GM18867 (cell line): ENCODE measurements around the gene UMODL1.
A peak's percentile ranks its signal among the peaks of the same experiment; 100 is the strongest.
"Not testable (repeated sequence)": the region's sequence is repeated elsewhere in the genome, so short reads cannot be mapped to it uniquely, and the experiment has no call there.

Source experiments
- ATAC-seq: cut with Tn5 transposase; IDR thresholded peaks from one replicate; pipeline ENCODE4 v1.9.1; 2021; ENCODE audit warnings: mild to moderate bottlenecking, moderate library complexity; ENCODE audit not compliant: unreplicated experiment

Gene UMODL1

DNA sequence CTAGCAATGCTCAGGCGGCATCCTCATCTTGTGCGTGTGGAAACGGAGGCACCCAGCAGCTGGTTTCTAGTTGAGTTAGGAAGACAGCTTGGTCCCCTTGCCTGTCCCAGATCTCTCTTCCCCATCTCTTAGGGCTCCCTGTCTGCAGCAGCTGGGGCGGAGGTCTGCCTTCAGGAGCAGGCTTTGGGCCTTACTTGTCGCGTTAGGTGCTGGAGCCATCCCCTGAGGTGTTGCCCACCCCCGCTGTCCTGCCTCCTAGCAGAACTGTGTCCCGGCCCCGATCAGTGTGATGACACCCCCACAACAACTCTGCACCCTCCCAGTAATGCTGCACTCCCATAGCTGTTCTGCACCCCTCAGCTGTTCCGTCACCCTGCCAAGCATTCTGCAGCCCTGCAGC, 40.7 kb downstream of the UMODL1 start:
- no peak for ATAC-seq

DNA sequence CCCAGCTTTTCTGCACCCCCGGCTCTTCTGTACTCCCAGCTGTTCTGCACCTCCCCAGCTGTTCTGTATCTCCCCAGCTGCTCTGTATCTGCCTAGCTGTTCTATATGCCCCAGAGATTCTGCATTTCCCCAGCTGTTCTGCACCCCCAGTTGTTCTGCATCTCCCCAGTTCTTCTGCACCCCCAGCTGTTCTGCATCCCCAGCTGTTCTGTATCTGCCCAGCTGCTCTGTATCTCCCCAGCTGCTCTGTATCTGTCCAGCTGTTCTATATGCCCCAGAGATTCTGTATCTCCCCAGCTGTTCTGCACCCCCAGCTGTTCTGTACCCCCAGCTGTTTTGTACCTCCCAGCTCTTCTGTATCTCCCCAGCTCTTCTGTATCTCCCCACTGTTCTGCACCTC, 41.1 kb downstream of the UMODL1 start:
- ATAC-seq = no peak

DNA sequence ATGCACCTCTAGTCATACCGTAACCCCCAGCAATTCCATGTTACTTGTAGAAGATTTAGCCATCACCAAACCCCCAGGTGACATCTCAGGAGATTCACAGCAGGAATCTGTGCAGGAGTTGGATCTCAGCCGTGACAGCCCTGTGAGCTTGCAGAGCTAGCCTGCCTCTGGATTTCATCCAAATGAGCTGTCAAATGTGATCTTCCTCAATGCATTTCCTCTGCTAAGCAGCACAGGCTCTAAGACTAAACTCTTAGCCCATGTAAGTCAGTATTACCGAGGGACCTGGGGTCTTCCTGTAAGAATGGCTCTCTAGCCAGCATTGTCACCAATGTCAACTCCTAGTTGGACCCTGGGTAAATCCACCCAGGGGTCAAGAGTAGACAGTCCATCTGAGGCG, 41.7 kb downstream of the UMODL1 start:
- no peak for ATAC-seq

DNA sequence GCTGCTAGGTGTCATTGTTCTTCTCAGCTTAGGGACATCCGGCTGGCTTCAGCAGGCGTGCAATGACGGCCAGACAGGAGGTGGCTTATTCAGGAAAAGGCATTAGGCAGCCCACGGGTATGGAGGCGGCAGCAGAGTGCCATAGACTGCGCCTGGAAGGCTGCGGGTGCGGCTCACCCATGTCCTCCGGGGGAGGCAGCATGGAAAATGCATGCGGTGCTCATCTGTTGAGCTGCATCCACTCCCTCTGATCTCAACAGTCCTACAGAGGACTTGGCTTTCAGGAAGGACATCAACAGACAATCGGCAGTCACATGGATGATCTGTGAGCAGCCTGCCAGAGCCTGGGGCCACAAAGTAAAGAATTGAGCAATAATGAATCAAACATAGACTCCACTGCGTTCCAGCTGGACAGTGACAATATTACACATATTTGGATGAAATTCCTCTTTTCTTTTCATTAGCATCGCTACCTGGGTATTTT, 42.9 kb downstream of the UMODL1 start:
- no peak for ATAC-seq

DNA sequence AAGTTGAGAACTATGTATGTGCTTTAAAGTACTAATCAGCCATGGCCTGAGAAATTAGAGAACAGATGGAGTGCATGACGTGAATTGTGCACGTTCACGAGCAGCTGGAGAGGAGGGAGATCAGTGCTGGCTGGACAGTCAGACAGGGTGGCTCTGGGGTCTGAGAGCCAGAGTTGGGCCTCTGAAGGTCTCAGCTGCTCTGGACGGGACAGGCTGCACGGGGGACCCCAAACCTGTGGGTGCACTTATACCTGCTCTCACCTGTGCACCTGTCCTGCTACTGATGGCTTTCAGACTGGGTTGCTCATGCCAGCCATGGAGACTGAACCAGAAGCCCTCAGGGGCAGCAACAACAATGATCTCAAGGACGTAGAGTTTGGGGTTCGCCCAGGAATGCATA, 43.5 kb downstream of the UMODL1 start:
- no peak for ATAC-seq

DNA sequence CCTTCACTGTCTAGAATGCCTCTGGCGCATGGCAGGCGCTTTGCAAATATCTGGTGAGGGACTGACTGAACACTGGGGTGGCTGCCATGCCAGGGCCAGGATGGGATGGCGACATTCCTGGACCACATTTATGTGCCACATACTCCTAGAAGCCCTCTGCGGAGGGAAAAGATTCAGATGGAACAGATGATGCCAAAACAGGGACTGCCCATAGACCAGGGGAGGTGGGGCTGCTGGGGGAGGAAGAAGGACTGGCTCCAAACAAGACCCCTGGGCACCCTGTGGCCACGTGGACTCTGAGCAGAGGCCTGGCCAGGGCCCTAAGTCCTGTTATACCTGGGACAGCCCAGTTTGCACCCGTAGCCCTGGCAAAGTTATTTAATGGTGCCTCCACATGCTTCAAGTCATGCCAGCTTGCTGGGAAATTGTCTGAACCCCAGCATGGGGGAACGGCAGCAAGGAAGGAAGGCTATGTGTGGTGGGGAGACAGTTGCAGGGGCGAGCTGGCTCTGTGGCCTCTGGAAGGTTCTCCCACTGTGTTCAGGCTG, 44.1 kb downstream of the UMODL1 start:
- ATAC-seq = no peak

DNA sequence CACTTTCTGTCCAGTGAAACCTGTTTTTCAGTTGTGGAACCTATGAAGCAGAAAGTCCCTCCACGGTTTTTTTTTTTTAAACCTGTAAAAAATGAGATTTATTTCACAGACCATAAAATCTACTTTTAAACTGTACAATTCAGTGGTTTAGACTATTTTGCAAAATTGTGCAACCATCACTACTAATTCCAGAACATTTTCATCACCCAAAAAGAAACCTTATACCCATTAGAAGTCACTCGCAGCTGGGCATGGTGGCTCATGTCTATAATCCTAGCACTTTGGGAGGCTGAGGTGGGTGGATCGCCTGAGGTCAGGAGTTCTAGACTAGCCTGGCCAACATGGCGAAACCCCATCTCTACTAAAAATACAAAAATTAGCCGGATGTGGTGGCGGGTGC, 45.4 kb downstream of the UMODL1 start:
- ATAC-seq = not testable (repeated sequence)

DNA sequence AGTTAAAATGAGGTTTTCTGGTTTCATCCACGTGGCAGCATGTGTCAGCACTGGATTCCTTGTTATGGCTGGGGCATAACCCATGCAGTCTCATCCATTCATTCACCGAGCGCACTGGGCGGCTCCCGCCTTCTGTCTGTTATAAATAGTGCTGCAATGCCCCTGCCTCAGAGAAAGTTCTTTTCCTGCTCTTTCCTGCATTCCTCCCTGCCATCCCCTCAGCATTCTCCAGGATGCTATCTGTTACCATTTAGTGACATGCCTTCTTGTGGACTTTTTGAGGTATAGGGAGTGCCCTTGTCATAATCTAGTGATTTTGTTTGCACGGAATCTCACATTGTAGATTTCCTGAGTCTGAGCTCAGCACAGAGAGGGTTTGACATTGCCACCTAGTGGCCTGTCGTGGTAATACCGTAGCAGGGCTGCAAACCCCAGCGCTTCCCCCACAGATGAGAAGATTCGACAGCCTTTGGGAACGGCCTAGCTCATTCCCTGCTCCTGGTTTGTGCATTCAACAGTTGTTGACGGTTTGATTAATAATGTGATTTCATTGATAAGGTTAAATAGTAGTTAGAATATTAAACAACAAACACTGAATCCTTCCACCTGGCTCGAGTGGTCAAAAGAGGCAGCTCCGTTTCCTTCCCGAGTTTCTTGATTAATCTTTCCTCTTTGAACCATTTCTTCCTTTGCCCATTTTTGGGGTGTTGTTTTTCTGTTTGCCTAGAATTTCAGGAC, 46.3 kb downstream of the UMODL1 start:
- ATAC-seq = peak; percentile 39

DNA sequence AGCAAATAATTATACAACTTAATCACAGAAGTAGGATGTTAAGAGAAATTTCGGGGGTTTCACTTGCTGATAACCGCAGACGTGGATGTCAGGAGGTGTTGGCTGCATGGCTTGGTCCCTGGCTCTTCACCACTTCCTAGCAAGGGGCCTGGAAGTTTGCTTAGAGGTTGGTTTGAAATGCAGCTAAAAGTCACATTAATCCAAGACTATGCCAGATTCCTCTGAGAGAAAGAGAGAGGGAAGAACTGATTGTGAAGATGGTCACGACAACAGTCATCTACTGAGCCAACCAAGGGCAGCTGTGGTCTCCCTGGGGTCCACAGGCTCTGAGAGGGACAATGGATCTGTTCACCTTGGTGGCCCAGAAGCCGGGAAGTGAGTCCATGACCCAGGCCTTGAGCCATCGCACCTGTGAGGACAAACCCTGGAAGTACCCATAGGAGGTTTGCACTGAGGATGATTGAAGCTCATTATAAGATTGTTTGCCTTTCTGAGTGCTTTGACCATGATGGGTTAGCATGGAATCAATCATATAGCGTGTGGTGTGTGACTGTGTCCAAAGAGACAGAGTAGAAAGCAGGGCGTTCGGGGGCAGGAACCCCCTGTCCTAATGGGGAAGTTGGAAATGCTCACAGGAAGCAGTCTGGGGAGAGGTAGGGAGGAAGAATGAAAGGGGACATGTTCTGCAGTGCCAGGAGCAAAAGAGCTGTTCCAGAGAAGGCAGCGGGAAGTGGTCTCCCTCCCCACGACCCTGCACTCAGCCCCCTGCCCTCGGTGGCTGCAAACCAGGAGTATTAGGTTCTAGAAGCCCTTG, 47.1 kb downstream of the UMODL1 start:
- no peak for ATAC-seq

DNA sequence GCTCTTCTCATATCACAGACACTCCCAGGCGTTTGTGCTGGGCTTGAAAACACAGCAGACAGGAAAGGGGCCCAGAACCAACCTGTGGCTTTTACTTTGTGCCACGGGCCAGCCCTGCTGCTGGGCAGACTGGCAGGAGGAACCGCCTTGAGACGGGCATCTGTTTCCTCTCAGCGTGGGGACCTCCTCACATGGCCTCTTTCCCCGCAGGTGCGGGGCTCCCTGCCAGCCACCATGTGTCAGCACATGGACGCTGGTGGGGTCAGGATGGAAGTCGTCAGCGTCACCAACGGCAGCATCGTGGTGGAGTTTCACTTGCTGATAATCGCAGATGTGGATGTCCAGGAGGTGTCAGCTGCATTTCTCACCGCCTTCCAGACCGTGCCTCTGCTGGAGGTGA, 47.8 kb downstream of the UMODL1 start:
- no peak for ATAC-seq

DNA sequence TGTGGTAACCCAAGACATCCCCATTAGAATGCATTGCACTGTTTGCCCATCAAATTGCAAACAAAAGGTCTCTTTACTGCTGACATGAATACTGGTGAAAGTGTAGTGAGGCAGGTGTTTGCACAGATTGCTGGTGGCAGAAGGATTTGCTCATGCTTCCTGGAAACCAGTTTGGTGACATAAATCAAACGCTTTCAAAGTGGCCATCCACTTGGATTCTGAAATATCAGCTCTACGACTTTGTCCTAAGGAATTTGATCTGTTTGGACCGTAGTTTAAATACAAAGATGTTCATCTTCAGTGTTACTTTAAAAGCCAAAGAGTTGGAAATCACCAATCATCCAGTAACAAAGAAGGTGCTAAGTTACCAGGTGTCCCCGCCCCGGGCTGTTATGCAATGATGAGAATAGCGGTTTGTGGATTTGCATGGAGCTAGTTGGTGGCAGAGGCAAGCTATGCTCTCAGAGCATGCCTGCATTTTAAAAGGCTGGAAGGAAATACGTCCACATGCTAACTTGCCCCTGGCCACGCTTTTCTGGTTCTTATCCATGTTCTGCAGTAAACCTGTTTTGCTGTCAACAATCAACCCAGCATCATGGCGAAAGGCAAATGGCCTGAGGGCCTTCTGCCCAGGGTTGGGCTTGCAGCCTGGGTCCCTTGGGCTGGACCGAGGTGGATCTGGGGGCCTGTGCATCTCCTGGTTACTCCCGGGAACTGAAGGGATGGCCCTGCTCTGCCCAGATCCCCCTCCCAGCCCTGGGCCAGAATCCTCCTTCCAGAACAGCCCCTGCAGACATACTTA, 49.2 kb downstream of the UMODL1 start:
- ATAC-seq = no peak

DNA sequence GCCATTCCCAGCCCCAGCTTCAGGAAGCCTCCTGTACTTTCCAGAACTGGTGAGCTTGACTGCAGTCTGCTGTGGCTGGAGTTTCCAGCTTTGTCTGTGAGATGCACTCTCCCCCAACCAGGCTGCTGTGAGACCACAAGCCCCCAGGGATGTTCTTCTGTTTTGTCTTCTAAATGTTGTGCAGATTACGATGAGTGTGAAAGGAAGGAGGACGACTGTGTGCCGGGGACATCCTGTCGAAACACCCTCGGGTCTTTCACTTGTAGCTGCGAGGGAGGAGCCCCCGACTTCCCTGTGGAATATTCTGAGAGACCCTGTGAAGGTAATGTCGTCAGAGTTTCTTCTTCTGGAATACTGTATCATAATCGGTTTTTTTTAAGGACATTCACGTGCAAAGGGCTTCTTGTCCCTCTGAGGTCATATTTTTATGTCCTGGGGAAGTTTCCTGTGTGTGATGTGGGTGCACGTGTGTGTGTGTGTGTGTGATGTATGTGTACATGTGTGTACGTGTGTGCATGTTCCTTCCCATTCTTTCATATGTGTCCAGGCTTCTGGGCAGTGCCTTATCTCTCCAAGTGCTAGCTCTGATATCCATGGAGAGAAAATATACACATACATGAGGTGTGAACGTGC, 49.9 kb downstream of the UMODL1 start:
- no peak for ATAC-seq

DNA sequence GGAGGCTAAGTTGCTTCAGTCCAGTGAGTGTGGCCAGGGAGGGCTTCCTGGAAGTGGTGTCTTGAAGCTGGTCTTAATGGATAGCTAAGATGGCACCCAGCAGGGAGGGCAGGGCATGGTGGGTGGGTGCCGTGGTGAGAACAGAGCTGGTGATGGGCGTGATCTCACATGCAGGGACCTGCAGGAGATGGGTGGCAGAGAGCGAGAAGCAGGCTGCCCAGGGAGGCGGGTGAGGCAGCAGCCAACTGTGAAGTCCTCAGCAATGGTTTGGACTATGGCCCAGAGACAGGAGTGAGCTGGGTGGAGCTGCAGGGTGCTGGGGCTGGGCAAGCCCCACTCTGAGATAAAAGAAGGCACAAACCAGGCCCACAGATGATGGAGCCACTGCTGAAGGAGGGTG, 50.7 kb downstream of the UMODL1 start:
- ATAC-seq = no peak

DNA sequence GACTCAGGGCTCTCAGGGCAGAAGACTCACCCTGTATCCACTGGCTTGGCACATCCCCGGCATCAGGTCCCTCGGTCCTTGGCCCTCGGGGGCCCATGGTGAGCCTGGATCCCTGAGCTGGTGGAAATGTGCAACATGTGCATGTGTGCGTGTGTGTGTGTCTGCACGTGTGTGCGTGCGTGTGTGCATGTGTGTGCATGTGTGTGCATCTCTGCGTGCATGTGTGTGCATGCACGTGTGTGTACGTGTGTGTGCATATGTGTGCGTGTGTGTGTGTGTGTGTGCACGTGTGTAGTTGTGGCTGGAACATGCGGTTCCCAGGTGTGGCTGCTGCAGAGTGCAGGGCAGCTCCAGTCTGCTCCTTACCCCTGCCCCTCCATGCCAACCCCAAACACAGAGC, 51.3 kb downstream of the UMODL1 start:
- ATAC-seq = no peak

DNA sequence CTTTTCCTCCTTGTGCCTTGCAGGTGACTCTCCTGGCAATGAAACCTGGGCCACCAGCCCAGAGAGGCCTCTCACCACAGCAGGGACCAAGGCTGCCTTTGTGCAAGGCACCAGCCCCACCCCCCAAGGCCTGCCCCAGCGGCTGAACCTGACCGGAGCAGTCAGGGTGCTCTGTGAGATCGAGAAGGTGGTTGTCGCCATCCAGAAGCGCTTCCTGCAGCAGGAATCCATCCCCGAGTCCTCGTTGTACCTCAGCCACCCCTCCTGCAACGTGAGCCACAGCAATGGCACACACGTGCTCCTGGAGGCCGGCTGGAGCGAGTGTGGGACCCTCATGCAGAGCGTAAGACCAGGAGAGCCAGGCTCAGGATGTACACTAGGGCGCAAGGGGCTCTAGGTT, 51.7 kb downstream of the UMODL1 start:
- ATAC-seq = no peak

DNA sequence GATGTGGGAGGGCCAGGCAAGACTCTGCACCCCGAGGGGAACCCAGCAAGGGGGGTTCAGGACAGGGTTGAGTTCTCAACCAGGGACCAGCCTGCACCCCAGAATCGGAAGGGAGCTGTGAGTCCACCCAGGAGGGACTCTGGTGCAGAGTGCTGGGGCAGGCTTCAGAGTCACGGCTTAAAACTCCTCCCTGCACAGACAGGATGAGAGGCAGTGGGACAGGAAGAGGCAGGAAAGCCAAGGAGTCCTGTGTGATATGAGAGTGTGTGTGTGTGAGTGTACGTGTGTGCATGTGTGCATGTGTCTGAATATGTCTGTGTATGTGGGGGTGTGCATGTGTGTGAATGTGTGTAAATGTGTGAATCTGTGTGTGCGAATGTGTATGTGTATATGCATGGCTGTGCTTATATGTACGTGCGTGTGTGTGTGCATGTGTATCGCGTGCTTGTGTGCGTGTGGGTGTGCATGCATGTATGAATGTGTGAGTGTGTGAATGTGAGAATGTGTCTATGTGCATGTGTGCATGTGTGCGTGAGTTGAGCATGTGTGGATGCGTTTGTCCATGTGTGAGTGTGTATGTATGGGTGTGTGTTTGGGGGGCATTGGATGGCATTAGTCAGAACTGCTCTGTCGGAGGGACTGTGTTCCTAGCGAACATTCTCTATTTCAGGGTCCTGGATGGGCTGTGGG, 52.2 kb downstream of the UMODL1 start:
- ATAC-seq = no peak

DNA sequence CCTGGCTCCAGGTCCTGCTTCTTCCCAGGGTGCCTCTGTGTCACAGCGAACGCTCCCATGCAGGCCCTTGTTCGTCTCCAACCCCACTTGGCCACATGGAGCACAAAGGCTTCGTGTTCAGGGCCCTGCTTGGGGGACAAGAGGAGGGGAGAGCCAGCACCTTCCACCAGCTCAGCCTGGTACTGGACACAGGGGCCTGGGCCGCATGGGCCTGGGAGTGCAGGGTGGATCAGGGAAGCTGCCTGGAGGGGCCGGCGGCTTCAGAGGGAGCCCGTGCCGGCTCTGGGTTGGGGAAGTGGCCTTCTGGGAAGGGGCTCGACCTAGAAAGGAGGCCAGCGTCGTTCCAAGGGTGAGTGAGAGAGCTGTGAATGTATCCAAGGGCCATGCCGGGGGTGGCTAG, 53.0 kb downstream of the UMODL1 start:
- no peak for ATAC-seq

DNA sequence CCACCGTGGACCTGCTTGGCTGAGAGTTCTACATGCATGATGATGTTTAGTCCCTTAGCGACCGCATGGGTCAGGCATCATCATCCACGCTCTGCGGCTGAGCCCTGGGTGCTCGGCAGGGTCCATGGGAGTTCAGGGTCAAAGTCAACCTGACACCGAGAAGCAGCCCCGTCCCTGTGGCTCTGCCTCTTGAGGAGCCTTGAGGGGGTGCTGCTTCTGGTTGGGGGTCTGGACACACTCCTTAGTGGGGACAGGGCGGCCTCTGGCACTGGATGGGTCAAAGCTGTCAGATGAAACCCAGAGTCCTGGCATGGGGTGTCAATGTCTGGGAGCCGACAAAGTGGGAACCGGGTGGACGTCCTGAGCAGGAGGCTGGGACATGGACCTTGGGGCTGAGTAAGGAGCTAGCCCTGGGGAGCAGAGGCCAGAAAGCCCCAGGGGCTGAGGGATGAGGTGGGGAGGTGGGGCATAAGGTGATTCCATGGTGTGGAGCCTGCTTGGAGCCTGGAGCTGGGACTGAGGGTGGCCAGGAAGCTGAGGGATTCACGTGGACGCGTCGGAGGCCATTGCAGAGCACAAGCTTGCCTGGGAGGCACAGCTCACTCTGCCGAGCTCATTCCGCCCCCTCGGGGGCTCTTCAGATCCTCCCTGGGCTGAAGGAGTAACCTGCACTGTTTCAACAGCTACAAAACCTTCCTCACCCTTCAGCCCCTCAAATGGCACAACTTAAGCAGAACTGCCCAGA, 53.9 kb downstream of the UMODL1 start:
- no peak for ATAC-seq
